ENCODE results near the gene CAPN10.

CAPN10 gene

GRCh38 chr2:240601061-240601830 is 14.7 kb downstream of the CAPN10 start:
- no peak for DNase-seq
- H3K36me3 Mint-ChIP-seq (ENCODE audit: low read depth) = peaks cover 6% of the 10 kb centered on the region
- H3K4me1 Mint-ChIP-seq = peaks cover 8% of the 10 kb centered on the region
- no peak for TF ChIP-seq CTCF (IDR thresholded peaks at IDR 0.05)
- H3K27me3 Mint-ChIP-seq (ENCODE audit: low read depth, poor library complexity) = no peaks in the 10 kb centered on the region
- no peaks in the 10 kb centered on the region for H3K9me3 Mint-ChIP-seq
- no peak overlapping the region for H3K27ac Mint-ChIP-seq
- no peak overlapping the region for H3K4me3 Mint-ChIP-seq

GRCh38 chr2:240601831-240602160 is 15.3 kb downstream of the CAPN10 start:
- Mint-ChIP-seq H3K9me3 (no peaks in the 10 kb centered on the region), H3K27ac (no peak overlapping the region), H3K27me3 (ENCODE audit: low read depth, poor library complexity) (peaks cover 4% of the 10 kb centered on the region), H3K4me1 (peaks cover 8% of the 10 kb centered on the region), H3K36me3 (ENCODE audit: low read depth) (peaks cover 6% of the 10 kb centered on the region), H3K4me3 (no peak overlapping the region)
- DNase-seq = no peak
- TF ChIP-seq CTCF (IDR thresholded peaks at IDR 0.05) = no peak

- TF ChIP-seq CTCF (IDR thresholded peaks at IDR 0.05) = no peak
- Mint-ChIP-seq H3K4me3 (no peak overlapping the region), H3K4me1 (peaks cover 8% of the 10 kb centered on the region), H3K27ac (no peak overlapping the region), H3K9me3 (no peaks in the 10 kb centered on the region), H3K36me3 (ENCODE audit: low read depth) (peaks cover 6% of the 10 kb centered on the region), H3K27me3 (ENCODE audit: low read depth, poor library complexity) (peaks cover 6% of the 10 kb centered on the region)
- no peak for DNase-seq
Observed at GRCh38 chr2:240602266-240603050, 15.9 kb downstream of the CAPN10 start.

- Mint-ChIP-seq H3K9me3 (no peaks in the 10 kb centered on the region), H3K4me3 (no peak overlapping the region), H3K27ac (no peak overlapping the region), H3K36me3 (ENCODE audit: low read depth) (peaks cover 6% of the 10 kb centered on the region), H3K27me3 (ENCODE audit: low read depth, poor library complexity) (peaks cover 9% of the 10 kb centered on the region), H3K4me1 (peaks cover 8% of the 10 kb centered on the region)
- no peak for TF ChIP-seq CTCF (IDR thresholded peaks at IDR 0.05)
- DNase-seq = no peak
Observed at GRCh38 chr2:240603081-240603835, 16.7 kb downstream of the CAPN10 start.

- DNase-seq = no peak
- peaks cover 9% of the 10 kb centered on the region for H3K27me3 Mint-ChIP-seq (ENCODE audit: low read depth, poor library complexity)
- peaks cover 6% of the 10 kb centered on the region for H3K36me3 Mint-ChIP-seq (ENCODE audit: low read depth)
- no peak overlapping the region for H3K27ac Mint-ChIP-seq
- no peak for TF ChIP-seq CTCF (IDR thresholded peaks at IDR 0.05)
- H3K4me3 Mint-ChIP-seq = no peak overlapping the region
- peaks cover 8% of the 10 kb centered on the region for H3K4me1 Mint-ChIP-seq
- no peaks in the 10 kb centered on the region for H3K9me3 Mint-ChIP-seq
Observed at GRCh38 chr2:240603846-240604245, 17.3 kb downstream of the CAPN10 start.
